Measurements from ENCODE around the gene SIM2.

SIM2 gene

DNA sequence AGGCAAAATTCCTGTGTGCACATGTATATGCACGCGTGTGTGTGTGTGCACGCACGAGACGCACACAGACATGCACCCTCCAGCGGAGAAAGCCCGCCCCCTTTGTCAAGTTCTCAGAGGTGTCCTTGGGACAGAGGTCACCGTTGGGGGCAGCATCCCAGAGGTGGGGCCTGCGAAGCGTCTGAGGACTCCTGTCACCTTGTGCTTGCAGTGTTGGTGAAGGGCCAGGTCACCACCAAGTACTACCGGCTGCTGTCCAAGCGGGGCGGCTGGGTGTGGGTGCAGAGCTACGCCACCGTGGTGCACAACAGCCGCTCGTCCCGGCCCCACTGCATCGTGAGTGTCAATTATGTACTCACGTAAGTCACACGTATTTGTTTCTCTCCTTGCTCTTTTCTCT lies 42.6 kb downstream of the SIM2 start:
- DNase-seq: no peak

DNA sequence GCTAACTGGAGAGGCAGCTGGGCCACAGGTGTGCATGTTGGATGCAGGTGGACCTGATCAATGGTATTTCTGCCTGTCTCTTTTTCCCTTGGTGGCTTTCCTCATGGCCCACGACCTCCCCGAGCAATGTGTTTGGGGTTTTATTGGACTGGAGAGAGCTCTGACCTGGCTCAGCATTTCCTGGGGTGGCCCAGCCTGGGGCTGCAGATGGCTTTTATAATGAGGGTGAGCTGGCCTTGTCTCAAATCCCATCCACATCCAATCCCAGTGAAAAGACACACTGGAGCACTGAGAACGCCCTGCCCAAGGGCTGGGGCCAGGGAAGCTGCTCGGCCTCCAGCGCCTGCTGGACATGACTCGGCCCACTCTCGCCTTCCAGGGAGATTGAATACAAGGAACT lies 44.1 kb downstream of the SIM2 start:
- DNase-seq: no peak

DNA sequence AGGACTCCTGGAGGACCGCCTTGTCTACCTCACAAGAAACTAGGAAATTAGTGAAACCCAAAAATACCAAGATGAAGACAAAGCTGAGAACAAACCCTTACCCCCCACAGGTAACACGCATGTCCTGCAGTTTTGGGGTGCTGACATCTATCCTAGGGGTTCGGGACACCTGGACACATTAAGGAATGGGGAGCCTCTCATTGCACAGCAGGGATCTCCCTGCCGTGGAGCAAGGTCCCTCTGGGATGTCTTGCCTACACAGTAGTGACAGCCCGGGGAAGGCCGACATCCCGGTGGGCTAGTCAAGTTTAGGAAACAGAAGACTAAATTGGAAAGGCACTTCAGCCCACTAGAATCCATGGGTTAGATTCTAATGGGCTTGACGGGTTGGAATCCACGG lies 44.5 kb downstream of the SIM2 start:
- no peak for DNase-seq

DNA sequence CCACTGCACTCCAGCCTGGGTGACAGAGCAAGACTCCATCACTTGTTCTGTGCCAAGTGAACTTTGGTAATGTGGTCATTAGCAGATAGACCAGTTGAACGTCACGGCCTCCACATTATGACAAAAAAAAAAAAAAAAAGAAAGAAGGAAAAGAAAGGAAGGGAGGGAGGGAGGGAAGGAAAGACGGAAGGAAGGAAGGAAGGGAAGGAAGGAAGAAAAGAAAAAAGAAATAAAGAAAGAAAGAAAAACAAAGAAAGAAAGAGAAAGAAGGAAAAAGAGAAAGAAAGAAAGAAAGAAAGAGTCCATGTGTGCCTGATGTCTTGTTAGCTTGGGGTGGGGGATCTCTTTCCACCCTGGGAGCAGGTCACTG lies 45.3 kb downstream of the SIM2 start:
- no peak for DNase-seq

DNA sequence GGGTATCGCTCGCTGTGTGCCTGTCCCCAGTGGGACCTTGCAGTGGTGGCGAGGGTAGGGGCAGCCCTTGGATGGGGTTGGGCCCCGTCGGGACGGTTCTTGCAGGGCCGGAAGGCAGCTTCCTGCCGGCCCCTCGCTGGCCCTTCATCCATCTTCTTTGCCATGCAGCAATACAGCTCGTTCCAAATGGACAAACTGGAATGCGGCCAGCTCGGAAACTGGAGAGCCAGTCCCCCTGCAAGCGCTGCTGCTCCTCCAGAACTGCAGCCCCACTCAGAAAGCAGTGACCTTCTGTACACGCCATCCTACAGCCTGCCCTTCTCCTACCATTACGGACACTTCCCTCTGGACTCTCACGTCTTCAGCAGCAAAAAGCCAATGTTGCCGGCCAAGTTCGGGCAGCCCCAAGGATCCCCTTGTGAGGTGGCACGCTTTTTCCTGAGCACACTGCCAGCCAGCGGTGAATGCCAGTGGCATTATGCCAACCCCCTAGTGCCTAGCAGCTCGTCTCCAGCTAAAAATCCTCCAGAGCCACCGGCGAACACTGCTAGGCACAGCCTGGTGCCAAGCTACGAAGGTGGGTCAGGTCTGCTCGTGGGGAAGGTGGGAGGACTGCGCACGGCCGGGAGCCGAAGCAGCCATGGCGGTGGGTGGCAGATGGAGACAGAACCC lies 45.8 kb downstream of the SIM2 start:
- no peak for DNase-seq

DNA sequence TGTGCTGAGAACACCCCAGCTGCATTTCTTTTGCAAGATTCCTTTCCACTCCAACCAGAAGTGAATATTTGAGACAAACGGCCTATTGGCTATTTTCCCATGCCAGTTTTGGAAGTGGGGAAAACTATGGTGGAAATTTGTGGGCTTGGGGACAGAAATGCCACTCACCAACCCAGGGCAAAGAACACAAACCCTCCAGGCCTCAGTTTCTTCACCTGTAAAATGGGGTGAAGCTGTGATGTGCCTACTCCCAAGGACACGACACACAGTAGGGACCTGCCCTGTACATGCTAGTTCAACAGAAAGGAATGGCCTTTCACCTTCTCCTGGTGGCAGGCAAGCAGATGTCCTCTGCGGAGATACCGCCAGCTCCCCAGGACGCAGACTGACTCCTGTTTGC lies 46.5 kb downstream of the SIM2 start:
- DNase-seq: no peak

DNA sequence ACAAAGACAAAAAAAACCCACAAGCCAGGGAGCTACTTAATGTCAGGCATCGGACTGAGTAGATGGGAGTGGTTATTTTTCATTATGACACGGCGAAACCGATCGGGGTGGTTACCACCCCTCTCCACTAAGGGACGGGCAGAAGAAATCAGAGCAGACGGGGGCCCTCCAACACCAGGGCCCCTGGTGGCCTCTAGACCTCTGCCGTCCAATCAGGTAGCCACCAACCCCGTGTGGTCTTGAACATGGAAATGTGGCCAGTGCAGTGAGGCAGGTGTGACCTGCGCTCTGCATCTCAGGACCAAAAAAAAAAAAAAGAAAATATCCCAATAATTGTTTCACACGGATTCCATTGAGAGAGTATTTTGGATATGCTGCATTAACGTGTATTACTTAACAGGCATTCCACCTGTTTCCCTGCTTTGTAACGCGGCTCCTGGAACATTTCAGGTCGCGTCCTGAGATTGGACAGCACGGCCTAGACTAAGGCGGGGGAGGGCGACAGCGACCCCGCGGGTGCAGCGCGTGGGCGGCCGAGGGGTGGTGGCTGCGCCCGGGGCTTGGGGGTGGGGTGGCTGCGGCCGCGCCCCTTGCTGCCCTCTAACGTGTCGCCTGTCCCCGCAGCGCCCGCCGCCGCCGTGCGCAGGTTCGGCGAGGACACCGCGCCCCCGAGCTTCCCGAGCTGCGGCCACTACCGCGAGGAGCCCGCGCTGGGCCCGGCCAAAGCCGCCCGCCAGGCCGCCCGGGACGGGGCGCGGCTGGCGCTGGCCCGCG lies 48.3 kb downstream of the SIM2 start:
- DNase-seq: no peak

DNA sequence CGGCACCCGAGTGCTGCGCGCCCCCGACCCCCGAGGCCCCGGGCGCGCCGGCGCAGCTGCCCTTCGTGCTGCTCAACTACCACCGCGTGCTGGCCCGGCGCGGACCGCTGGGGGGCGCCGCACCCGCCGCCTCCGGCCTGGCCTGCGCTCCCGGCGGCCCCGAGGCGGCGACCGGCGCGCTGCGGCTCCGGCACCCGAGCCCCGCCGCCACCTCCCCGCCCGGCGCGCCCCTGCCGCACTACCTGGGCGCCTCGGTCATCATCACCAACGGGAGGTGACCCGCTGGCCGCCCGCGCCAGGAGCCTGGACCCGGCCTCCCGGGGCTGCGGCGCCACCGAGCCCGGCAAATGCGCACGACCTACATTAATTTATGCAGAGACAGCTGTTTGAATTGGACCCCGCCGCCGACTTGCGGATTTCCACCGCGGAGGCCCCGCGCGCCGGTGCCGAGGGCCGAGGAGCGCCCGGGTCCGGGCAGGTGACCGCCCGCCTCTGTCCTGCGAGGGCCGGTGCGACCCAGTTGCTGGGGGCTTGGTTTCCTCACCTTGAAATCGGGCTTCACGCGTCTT lies 49.0 kb downstream of the SIM2 start:
- no peak for DNase-seq

DNA sequence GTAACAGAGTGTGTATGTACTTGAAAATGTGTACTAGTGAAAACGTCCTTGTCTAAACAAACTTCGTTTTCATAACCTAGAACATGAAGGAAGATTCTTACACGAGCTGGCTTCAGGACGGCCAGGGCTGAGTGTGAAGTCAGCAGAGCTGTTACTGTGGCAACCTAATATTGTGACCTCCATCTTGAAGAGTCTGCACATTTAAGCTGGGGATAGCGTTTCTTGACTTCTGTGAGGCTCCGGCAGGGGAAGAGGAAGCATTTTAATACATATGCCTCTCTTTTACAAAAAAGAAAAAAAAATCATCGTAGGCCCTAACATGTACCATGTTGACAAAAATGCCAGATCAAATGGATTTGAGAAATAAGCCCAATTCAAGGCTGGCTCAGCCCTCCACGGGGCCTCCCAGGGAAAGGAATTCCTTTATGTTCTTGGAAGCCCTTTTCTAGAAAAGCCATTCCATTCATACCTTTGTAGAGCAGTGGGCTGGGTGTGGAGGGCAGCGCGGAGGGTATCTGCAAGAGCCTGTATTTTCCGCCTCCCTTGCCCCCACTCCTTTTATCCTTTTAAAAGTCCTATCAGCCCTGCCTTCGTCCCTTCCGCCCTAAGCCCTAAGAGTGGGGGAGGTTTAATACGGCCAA lies 51.1 kb downstream of the SIM2 start:
- DNase-seq: no peak

DNA sequence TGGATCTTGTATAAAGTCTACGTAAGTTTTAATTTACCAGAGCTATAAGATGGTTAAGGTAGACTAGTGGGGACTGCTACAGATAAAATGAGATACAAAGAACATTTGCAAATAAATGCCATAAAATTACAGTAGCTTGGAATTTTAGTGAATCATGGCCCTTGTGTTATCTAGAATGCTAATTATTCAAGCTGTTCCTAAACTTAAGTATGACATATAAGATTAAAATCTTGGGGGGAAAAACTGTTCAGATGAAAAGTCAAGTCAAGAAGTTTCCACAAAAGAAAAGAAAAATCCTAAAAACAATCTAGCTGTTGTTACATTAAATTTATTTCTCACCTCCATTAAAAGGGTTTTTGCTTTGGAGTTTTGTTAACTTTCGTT lies 51.7 kb downstream of the SIM2 start:
- no peak for DNase-seq

DNA sequence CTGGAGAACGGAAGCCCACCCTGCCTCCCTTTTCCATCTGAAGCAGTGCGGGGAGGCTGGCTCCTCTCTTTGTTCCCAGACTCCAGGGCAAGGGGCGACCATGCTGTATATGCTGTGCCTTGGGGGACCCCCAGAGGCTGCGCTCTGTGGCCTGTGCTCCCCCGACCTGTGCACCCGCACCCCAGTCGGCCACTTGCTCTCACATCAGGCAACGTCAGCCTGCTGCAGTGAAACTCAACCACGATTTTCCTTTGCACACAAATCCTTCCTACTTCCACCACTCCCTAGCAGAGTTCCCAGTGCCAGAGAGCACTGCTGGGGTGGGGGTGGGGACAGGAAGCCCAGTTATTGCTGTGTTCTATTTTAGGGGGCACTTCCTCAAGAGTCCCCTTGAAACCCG lies 52.5 kb downstream of the SIM2 start:
- no peak for DNase-seq

DNA sequence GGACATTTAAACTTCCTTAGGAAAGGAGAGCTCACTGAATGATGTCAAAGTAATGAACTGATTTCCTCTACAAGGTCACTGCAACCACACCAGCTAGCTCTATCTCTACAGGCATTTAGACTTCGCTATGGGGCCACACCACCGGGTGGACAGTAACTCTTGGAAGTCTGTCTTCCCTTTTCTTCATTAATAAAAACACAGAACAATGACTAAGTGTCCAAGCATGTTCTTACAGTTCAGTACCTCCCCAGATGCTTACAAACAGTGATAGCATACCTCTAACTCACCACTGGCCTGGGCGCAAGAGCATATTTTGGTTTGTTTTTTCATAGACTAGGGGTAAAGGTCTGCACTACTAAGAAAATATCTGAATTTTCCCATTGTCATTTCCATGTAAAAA lies 54.6 kb downstream of the SIM2 start:
- DNase-seq: no peak

DNA sequence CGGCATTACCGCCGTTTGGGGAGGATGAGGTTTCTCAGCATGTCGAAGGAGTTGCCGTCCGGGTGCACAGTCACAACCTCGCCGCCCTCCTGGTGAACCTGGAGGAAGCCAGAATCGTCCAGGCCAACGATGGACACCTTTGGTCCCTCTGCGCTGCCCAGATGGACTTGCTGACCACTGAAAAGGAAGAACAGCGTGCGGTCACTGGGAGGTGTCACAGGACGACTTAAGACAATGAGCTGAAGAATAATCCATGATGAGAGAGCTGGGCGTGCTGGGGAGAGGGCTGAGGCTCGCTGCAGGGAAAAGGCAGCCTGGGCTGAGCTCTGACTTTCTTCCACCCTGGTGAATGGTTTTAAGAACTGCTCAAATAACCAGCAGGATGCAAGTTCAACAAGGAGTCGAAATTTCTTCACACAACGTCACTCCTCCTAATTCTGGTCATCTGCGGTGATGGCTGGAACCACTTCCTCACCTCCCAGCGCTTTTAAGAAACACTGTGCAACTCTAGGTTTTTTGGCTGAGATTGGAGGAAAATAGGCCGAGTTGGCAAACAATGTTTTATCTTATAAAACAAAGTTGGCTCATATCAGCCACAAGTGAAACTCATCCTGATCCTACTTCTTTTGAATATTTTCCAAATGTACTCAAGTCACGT lies 55.5 kb downstream of the SIM2 start:
- no peak for DNase-seq

DNA sequence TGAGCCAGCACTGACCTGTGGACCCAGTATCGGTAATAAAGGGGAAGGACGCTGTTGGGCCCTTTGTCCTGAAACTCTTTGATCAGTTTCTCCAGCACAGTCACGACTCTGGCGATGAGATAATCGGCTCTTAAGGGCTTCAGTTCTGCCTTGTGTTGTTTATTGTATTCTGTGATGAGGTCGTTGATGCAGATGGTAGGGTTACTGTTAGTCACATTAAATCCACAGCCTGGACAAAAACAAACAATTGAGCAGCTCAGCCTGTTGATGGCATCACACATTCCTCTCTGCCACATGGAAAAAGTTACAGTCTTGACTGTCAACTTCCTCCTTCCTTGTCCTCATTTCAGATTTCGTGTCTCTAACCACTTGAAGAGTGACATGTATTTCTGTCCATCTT lies 57.6 kb downstream of the SIM2 start:
- no peak for DNase-seq

DNA sequence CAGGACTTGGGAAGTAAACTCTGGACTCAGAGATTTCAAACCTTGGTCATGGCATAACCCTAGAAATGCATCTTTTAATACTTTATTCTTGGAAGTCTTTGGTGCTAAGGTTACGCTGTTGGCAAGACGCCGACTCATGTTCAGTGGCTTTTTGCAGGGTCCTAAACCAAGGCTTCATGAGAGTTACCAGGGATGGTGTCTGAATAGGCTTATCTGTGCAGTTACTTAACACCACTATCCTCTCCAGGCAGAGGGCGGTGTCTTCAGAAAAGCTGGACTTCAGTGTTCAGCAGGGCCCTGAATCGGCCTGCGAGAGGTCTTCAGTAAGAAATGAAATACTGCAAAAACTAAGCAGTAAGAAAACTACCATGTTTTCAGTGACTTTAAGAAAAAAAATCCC lies 58.3 kb downstream of the SIM2 start:
- DNase-seq: no peak

DNA sequence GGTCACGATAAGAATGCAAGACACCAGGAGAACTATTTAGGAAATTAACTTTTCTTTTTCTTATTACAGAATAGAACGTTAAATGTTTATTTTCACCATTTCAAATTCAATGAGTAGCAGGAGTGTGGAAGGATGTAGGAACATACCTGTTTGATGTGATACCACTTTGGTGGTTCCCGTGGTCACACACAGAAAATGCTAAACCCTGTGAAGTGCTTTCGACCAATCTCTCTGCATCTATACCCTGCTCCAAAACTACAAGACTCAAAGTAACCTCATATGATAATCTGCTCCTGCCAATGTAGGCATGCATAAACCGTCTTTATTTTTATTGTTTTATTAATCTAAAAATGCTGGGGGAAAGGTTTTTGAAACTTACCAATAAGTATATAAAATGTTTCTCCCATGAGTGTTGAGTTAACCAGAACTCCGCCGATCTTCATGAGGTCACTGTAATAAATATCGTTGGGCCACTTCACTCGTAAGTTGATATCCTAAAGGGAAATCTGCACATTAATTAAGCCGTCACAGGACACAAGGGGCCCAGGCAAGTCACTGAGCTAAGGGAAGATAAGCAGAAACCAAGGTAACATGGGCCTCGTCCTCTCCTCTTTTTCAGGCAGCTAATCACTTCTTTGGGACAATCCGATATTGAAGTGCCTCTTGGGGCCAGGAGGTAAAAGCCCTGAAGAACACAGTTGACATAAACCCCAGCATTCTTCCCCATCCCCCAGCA lies 60.6 kb downstream of the SIM2 start:
- DNase-seq: no peak

DNA sequence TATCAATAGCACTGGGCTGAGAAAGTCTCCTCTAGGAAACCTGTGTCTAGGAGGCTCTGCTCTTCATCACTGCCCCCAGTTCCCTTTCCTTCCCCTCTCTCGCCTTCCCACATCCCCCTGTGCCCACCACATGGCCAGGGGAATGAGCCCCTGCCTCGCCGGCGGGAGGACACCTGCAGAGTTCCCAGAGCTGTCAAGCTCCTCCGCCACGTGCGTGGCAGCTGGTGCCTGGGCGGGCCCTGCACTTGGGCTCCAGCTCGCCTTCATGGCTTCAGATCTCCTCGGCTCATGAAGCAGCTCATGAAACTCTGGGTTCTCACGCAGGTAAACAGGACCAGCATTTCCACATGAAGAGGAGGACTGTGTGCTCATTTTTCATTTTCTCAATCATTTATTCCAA lies 62.8 kb downstream of the SIM2 start:
- no peak for DNase-seq

DNA sequence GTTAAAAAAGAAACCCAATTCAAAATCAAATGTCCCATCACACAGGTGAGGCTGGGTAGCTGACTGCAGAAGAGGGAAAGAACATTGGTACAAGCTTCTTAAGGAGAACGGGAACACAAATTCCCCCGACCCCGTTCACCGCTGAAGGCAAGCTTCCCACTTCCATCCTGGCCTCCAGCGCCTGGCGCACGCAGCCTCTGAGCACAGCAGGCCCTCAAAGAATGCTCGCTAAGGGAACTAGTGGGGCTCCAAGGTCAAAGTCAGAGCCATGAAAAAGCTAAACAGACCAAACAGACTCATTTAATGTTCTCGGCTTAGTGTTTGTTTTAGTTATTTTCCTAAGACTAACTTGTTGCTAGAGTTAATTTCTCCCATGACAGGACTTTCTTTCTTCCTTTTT lies 63.7 kb downstream of the SIM2 start:
- DNase-seq: no peak

DNA sequence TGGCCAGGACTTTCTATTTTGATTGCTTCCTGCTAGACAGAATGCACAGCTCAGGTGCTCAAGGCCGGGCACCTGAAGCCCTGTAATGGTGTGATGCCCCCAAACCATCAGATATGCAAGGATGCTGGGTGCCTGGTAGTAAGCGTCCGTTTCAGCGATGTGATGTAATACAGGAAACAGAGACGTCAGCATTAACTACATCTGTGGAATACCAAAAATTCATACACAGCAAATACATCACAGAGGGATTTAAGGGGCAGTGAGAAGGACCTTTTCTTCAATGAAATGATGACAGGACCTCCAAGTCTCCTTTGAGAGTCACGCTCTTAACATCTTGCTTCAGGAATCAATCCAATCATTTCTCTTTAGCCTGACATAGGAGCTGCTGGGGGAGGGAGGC lies 64.4 kb downstream of the SIM2 start:
- no peak for DNase-seq

DNA sequence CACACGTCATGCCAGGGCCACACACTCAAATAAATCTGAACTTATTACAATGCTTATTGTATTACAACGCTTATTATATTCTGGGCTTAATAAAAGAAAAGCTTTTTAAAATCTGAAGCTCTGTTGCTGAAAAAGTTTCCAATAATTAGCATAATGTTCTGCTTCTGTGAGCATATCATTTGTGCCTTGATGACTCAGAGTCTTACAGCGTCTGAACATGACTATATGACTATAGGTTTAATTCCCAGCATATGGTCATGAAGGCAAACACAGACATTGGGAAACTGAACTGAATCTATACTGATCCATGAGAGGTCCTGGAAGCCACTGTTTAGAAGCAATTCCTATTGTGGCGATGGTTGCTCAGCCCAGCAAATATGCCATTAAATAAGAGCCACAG lies 66.3 kb downstream of the SIM2 start:
- no peak for DNase-seq

DNA sequence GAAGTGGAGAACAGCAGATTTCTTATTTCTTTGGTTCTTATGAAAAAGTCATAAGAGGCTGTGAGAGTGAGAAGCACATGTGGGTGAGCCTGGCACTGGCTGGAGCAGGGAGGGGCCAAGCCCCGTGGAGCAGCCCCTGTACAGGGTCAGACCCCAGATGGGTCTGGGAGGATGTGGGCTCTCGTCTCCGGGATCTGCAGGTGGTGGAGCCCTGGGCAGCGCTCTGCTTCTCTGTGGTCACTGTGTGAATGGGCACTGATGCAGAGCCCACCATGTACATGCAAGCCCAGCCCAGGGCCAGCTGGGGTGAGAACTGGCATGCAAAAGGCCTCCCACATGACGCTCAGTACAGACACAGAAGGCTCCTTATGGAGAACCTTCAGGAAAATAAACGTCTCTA lies 67.6 kb downstream of the SIM2 start:
- no peak for DNase-seq

DNA sequence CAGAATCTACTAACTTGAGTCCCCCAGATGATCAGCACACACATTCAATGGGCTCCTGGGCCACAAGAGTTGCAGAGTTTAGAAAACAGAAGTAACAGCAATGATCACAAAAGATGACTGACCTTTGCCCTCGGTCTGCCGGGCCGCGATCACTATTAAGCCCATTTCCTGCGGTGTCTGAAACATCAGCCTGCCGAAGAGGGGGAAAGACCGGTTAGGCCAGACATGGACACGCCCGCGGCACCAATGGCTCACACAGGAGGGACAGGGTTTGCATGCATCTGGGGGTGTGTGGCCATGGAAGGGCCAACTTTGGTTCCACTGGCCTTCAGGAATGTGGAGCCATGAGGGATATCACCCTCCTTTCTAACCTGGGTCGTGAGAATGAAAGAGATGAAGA lies 68.2 kb downstream of the SIM2 start:
- DNase-seq: no peak

DNA sequence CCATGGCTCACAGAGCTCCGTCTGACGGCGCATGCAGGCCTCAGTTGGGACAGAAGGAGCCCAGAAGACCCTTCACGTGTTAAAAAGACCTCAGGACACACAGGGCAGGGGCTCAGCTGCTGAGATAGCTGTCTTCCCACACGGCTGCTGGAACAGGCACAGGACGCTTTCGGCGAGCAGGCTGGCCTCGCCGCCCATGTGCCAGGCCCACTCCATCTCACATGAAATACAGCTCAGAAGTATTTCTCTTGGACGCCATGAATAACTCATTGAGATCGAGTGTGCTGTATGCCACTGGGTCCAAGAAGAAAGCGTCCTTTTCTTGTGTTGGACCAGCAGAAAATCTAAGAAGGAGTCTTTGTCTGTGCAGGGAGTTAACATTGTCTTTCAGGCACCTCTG lies 69.6 kb downstream of the SIM2 start:
- DNase-seq: no peak

Measured in SW 1271 (cell line).